Germinal center (tissue), 1 donor: Measurements from ENCODE around the gene LMO4.

Experiments
- DNase-seq: peaks from one replicate; pipeline ENCODE4 v3.0.0; 2012; ENCODE audit warnings: mixed read lengths, low spot score

LMO4 gene

GRCh38 chr1:87328272-87329050, at the start of gene LMO4:
Gene LMO4, plus strand, starts transcription at chr1:87328880. Its CDS starts 3,136 bp downstream, at chr1:87332016.
- peak; percentile 87 for DNase-seq

- DNase-seq: no peak
These were observed 49.2 kb upstream of the LMO4 start for GRCh38 chr1:87279536-87279875.

GRCh38 chr1:87279966-87280535, 48.6 kb upstream of the LMO4 start:
- no peak for DNase-seq

GRCh38 chr1:87284456-87285240, 44.0 kb upstream of the LMO4 start:
- DNase-seq: no peak

- no peak for DNase-seq
These were observed 37.6 kb upstream of the LMO4 start for GRCh38 chr1:87291107-87291506.

- DNase-seq: peak; percentile 46
These were observed 35.8 kb upstream of the LMO4 start for GRCh38 chr1:87292684-87293493.

GRCh38 chr1:87294633-87295032, 34.0 kb upstream of the LMO4 start:
- DNase-seq: no peak

- no peak for DNase-seq
These were observed 33.1 kb upstream of the LMO4 start for GRCh38 chr1:87295445-87296110.

GRCh38 chr1:87296206-87296605, 32.5 kb upstream of the LMO4 start:
- DNase-seq: no peak

GRCh38 chr1:87299661-87300060, 29.0 kb upstream of the LMO4 start:
- DNase-seq: no peak

- no peak for DNase-seq
These were observed 28.1 kb upstream of the LMO4 start for GRCh38 chr1:87300628-87301027.

GRCh38 chr1:87305151-87305550, 23.5 kb upstream of the LMO4 start:
- no peak for DNase-seq

GRCh38 chr1:87305762-87306161, 22.9 kb upstream of the LMO4 start:
- no peak for DNase-seq

GRCh38 chr1:87307306-87307705, 21.4 kb upstream of the LMO4 start:
- DNase-seq: no peak

- DNase-seq: no peak
These were observed 20.7 kb upstream of the LMO4 start for GRCh38 chr1:87307931-87308330.

- DNase-seq: no peak
These were observed 14.6 kb upstream of the LMO4 start for GRCh38 chr1:87314091-87314490.

GRCh38 chr1:87318056-87318650, 10.5 kb upstream of the LMO4 start:
- DNase-seq: no peak

GRCh38 chr1:87318806-87319205, 9.9 kb upstream of the LMO4 start:
- DNase-seq: no peak

GRCh38 chr1:87325982-87326738, 2.5 kb upstream of the LMO4 start:
- peak; percentile 51 for DNase-seq
